Measurements from ENCODE around the gene WDR7.

WDR7 gene

GRCh38 chr18:57078614-57079013 is 427.5 kb downstream of the WDR7 start:
- TF ChIP-seq ZNF274 (IDR thresholded peaks at IDR 0.05; ENCODE audit: low read depth, low read length): no peak
- H3K4me3 ChIP-seq (ENCODE audit: low read length): no peak overlapping the region

GRCh38 chr18:57080479-57080878 is 429.3 kb downstream of the WDR7 start:
- no peak for TF ChIP-seq ZNF274 (IDR thresholded peaks at IDR 0.05; ENCODE audit: low read depth, low read length)
- no peak overlapping the region for H3K4me3 ChIP-seq (ENCODE audit: low read length)

- no peak overlapping the region for H3K4me3 ChIP-seq (ENCODE audit: low read length)
- TF ChIP-seq ZNF274 (IDR thresholded peaks at IDR 0.05; ENCODE audit: low read depth, low read length): no peak
Measured at GRCh38 chr18:57081899-57082298, 430.7 kb downstream of the WDR7 start.

- no peak for TF ChIP-seq ZNF274 (IDR thresholded peaks at IDR 0.05; ENCODE audit: low read depth, low read length)
- no peak overlapping the region; the same call in 1 of the 2 replicates for H3K4me3 ChIP-seq (ENCODE audit: low read length)
Measured at GRCh38 chr18:57083485-57083884, 432.3 kb downstream of the WDR7 start.

GRCh38 chr18:57084331-57085271 is 433.4 kb downstream of the WDR7 start:
- no peak for TF ChIP-seq ZNF274 (IDR thresholded peaks at IDR 0.05; ENCODE audit: low read depth, low read length)
- peak overlapping the region; percentile 44; the same call in 1 of the 2 replicates for H3K4me3 ChIP-seq (ENCODE audit: low read length)

GRCh38 chr18:57085371-57085770 is 434.2 kb downstream of the WDR7 start:
- TF ChIP-seq ZNF274 (IDR thresholded peaks at IDR 0.05; ENCODE audit: low read depth, low read length): no peak
- H3K4me3 ChIP-seq (ENCODE audit: low read length): no peak overlapping the region; the same call in 1 of the 2 replicates

- H3K4me3 ChIP-seq (ENCODE audit: low read length): no peak overlapping the region
- no peak for TF ChIP-seq ZNF274 (IDR thresholded peaks at IDR 0.05; ENCODE audit: low read depth, low read length)
Measured at GRCh38 chr18:57086163-57086562, 435.0 kb downstream of the WDR7 start.
